ENCODE results near the gene CATSPERB.

Gene CATSPERB

GRCh38 chr14:91586410-91586809, 145.5 kb downstream of the CATSPERB start:
- no peak overlapping the region for H4K8ac ChIP-seq (ENCODE audit: low read depth, low read length)
- WGBS (ENCODE audit: extremely low coverage, insufficient coverage, insufficient read length): no CpG with 5 or more reads among the region's 1 CpG
- H3K9ac ChIP-seq (ENCODE audit: low read length): no peak overlapping the region

GRCh38 chr14:91585856-91586255, 146.0 kb downstream of the CATSPERB start:
- Histone ChIP-seq H4K8ac (ENCODE audit: low read depth, low read length) (no peak overlapping the region), H3K27me3 (ENCODE audit: insufficient read depth, low read length) (no peaks in the 10 kb centered on the region), H3K79me2 (ENCODE audit: control insufficient read depth, insufficient read depth, low read length, poor library complexity) (no peaks in the 10 kb centered on the region), H4K12ac (ENCODE audit: low read depth, low read length) (no peak overlapping the region), H3K14ac (ENCODE audit: low read length) (no peak overlapping the region), H3K36me3 (ENCODE audit: control insufficient read depth in 1 of 2, insufficient read depth in 2 of 2, low read length in 2 of 2) (no peaks in the 10 kb centered on the region), H2BK12ac (ENCODE audit: low read length) (no peak overlapping the region), H2AFZ (ENCODE audit: insufficient read depth, low read length, poor library complexity) (no peak overlapping the region), H2AK5ac (ENCODE audit: low read length) (no peak overlapping the region), H3K18ac (ENCODE audit: low read length) (no peak overlapping the region), H3K79me1 (ENCODE audit: low read length) (no peaks in the 10 kb centered on the region), H3K9ac (ENCODE audit: low read length) (no peak overlapping the region), H3K27ac (ENCODE audit: low read depth, low read length) (no peak overlapping the region), H3K4me1 (ENCODE audit: control insufficient read depth in 1 of 2, insufficient read depth in 2 of 2, low read length in 2 of 2) (peaks cover 0 to 14% of the 10 kb centered on the region in 2 experiments), H3K9me3 (ENCODE audit: insufficient read depth, low read depth, low read length) (no peaks in the 10 kb centered on the region), H2BK120ac (ENCODE audit: insufficient read depth, low read length, poor library complexity) (no peak overlapping the region), H2BK5ac (ENCODE audit: low read depth, low read length, poor library complexity) (no peak overlapping the region), H3K4me3 (ENCODE audit: low read depth, low read length) (no peak overlapping the region), H3K23ac (ENCODE audit: low read length) (no peak overlapping the region), H3K4ac (ENCODE audit: low read depth, low read length) (no peak overlapping the region), H3K4me2 (ENCODE audit: low read length) (no peak overlapping the region), H4K91ac (ENCODE audit: low read depth, low read length) (no peak overlapping the region)
- no peak for DNase-seq

More at GRCh38 chr14:91586410-91586809, 145.5 kb downstream of the CATSPERB start:
- H2BK120ac ChIP-seq (ENCODE audit: insufficient read depth, low read length, poor library complexity): no peak overlapping the region
- H3K36me3 ChIP-seq (ENCODE audit: control insufficient read depth in 1 of 2, insufficient read depth in 2 of 2, low read length in 2 of 2): no peaks in the 10 kb centered on the region
- no peak overlapping the region for H2AK5ac ChIP-seq (ENCODE audit: low read length)
- H3K4me1 ChIP-seq (ENCODE audit: control insufficient read depth in 1 of 2, insufficient read depth in 2 of 2, low read length in 2 of 2): peaks cover 0 to 10% of the 10 kb centered on the region in 2 experiments
- no peak overlapping the region for H3K4me2 ChIP-seq (ENCODE audit: low read length)
- H3K4ac ChIP-seq (ENCODE audit: low read depth, low read length): no peak overlapping the region
- H3K18ac ChIP-seq (ENCODE audit: low read length): no peak overlapping the region
- no peaks in the 10 kb centered on the region for H3K79me1 ChIP-seq (ENCODE audit: low read length)
- H2BK12ac ChIP-seq (ENCODE audit: low read length): no peak overlapping the region
- no peak overlapping the region for H2BK5ac ChIP-seq (ENCODE audit: low read depth, low read length, poor library complexity)
- DNase-seq: no peak
- H4K91ac ChIP-seq (ENCODE audit: low read depth, low read length): no peak overlapping the region
- no peaks in the 10 kb centered on the region for H3K27me3 ChIP-seq (ENCODE audit: insufficient read depth, low read length)
- no peaks in the 10 kb centered on the region for H3K79me2 ChIP-seq (ENCODE audit: control insufficient read depth, insufficient read depth, low read length, poor library complexity)
- no peaks in the 10 kb centered on the region for H3K9me3 ChIP-seq (ENCODE audit: insufficient read depth, low read depth, low read length)
- no peak overlapping the region for H3K27ac ChIP-seq (ENCODE audit: low read depth, low read length)
- H2AFZ ChIP-seq (ENCODE audit: insufficient read depth, low read length, poor library complexity): no peak overlapping the region
- no peak overlapping the region for H3K23ac ChIP-seq (ENCODE audit: low read length)
- H3K4me3 ChIP-seq (ENCODE audit: low read depth, low read length): no peak overlapping the region
- no peak overlapping the region for H4K12ac ChIP-seq (ENCODE audit: low read depth, low read length)
- H3K14ac ChIP-seq (ENCODE audit: low read length): no peak overlapping the region

GRCh38 chr14:91582761-91583160, 149.1 kb downstream of the CATSPERB start:
- Histone ChIP-seq H4K8ac (ENCODE audit: low read depth, low read length) (no peak overlapping the region), H3K27ac (ENCODE audit: low read depth, low read length) (no peak overlapping the region), H3K79me1 (ENCODE audit: low read length) (no peaks in the 10 kb centered on the region), H3K14ac (ENCODE audit: low read length) (no peak overlapping the region), H3K18ac (ENCODE audit: low read length) (no peak overlapping the region), H3K9ac (ENCODE audit: low read length) (no peak overlapping the region), H3K4me1 (ENCODE audit: control insufficient read depth in 1 of 2, insufficient read depth in 2 of 2, low read length in 2 of 2) (peaks cover 0 to 14% of the 10 kb centered on the region in 2 experiments), H4K12ac (ENCODE audit: low read depth, low read length) (no peak overlapping the region), H2AK5ac (ENCODE audit: low read length) (no peak overlapping the region), H3K79me2 (ENCODE audit: control insufficient read depth, insufficient read depth, low read length, poor library complexity) (no peaks in the 10 kb centered on the region), H3K4me2 (ENCODE audit: low read length) (no peak overlapping the region), H3K9me3 (ENCODE audit: insufficient read depth, low read depth, low read length) (peaks cover 2% of the 10 kb centered on the region), H3K23ac (ENCODE audit: low read length) (no peak overlapping the region), H2AFZ (ENCODE audit: insufficient read depth, low read length, poor library complexity) (no peak overlapping the region), H3K4ac (ENCODE audit: low read depth, low read length) (no peak overlapping the region), H2BK120ac (ENCODE audit: insufficient read depth, low read length, poor library complexity) (no peak overlapping the region), H2BK12ac (ENCODE audit: low read length) (no peak overlapping the region), H3K36me3 (ENCODE audit: control insufficient read depth in 1 of 2, insufficient read depth in 2 of 2, low read length in 2 of 2) (no peaks in the 10 kb centered on the region), H3K27me3 (ENCODE audit: insufficient read depth, low read length) (no peaks in the 10 kb centered on the region), H2BK5ac (ENCODE audit: low read depth, low read length, poor library complexity) (no peak overlapping the region), H4K91ac (ENCODE audit: low read depth, low read length) (no peak overlapping the region), H3K4me3 (ENCODE audit: low read depth, low read length) (no peak overlapping the region)
- no CpG with 5 or more reads among the region's 3 CpGs for WGBS (ENCODE audit: extremely low coverage, insufficient coverage, insufficient read length)
- no peak for DNase-seq

- no peak overlapping the region for H3K23ac ChIP-seq (ENCODE audit: low read length)
Measured at GRCh38 chr14:91580876-91581577, 150.9 kb downstream of the CATSPERB start.

More at GRCh38 chr14:91580876-91581577, 150.9 kb downstream of the CATSPERB start:
- no peak overlapping the region for H3K27ac ChIP-seq (ENCODE audit: low read depth, low read length)
- no peaks in the 10 kb centered on the region for H3K27me3 ChIP-seq (ENCODE audit: insufficient read depth, low read length)
- no peak overlapping the region for H2BK120ac ChIP-seq (ENCODE audit: insufficient read depth, low read length, poor library complexity)
- no peak overlapping the region for H2AFZ ChIP-seq (ENCODE audit: insufficient read depth, low read length, poor library complexity)
- no peak overlapping the region for H2BK5ac ChIP-seq (ENCODE audit: low read depth, low read length, poor library complexity)
- no peaks in the 10 kb centered on the region for H3K79me2 ChIP-seq (ENCODE audit: control insufficient read depth, insufficient read depth, low read length, poor library complexity)
- no peak overlapping the region for H3K4ac ChIP-seq (ENCODE audit: low read depth, low read length)
- no peaks in the 10 kb centered on the region for H3K79me1 ChIP-seq (ENCODE audit: low read length)
- no peaks in the 10 kb centered on the region for H3K36me3 ChIP-seq (ENCODE audit: control insufficient read depth in 1 of 2, insufficient read depth in 2 of 2, low read length in 2 of 2)
- H3K14ac ChIP-seq (ENCODE audit: low read length): no peak overlapping the region
- H4K8ac ChIP-seq (ENCODE audit: low read depth, low read length): no peak overlapping the region
- no peak overlapping the region for H4K91ac ChIP-seq (ENCODE audit: low read depth, low read length)
- no peak overlapping the region for H3K9ac ChIP-seq (ENCODE audit: low read length)
- no peak overlapping the region for H2AK5ac ChIP-seq (ENCODE audit: low read length)
- no CpG with 5 or more reads among the region's 8 CpGs for WGBS (ENCODE audit: extremely low coverage, insufficient coverage, insufficient read length)
- no peak overlapping the region for H2BK12ac ChIP-seq (ENCODE audit: low read length)
- no peak overlapping the region for H3K18ac ChIP-seq (ENCODE audit: low read length)
- H3K4me3 ChIP-seq (ENCODE audit: low read depth, low read length): no peak overlapping the region
- no peak overlapping the region for H3K4me2 ChIP-seq (ENCODE audit: low read length)
- DNase-seq: peak; percentile 59 to 83
- H3K9me3 ChIP-seq (ENCODE audit: insufficient read depth, low read depth, low read length): peaks cover 7% of the 10 kb centered on the region
- H3K4me1 ChIP-seq (ENCODE audit: control insufficient read depth in 1 of 2, insufficient read depth in 2 of 2, low read length in 2 of 2): peaks cover 0 to 14% of the 10 kb centered on the region in 2 experiments
- no peak overlapping the region for H4K12ac ChIP-seq (ENCODE audit: low read depth, low read length)
